ENCODE data around the gene PDLIM7.

The PDLIM7 gene

GRCh38 chr5:177484902-177485549 is 12.4 kb downstream of the PDLIM7 start:
- TF ChIP-seq FOXM1 (IDR thresholded peaks at IDR 0.05; ENCODE audit: borderline replicate concordance, low read depth) (no peak), USF1 (IDR thresholded peaks at IDR 0.05) (no peak), EP300 (IDR thresholded peaks at IDR 0.05; ENCODE audit: borderline replicate concordance) (no peak), REST (IDR thresholded peaks at IDR 0.05; ENCODE audit: low read depth) (no peak), EGR1 (IDR thresholded peaks at IDR 0.05) (no peak), TEAD4 (IDR thresholded peaks at IDR 0.05) (no peak), CREB1 (IDR thresholded peaks at IDR 0.05; ENCODE audit: low read depth) (no peak), RAD21 (IDR thresholded peaks at IDR 0.05; ENCODE audit: low read depth) (no peak), TAF1 (IDR thresholded peaks at IDR 0.05; ENCODE audit: low read depth) (no peak), MAX (IDR thresholded peaks at IDR 0.05) (no peak), NFIC (IDR thresholded peaks at IDR 0.05) (no peak), ZBTB7A (IDR thresholded peaks at IDR 0.05; ENCODE audit: low read depth) (no peak), YY1 (IDR thresholded peaks at IDR 0.05; ENCODE audit: low read depth) (no peak), CEBPB (IDR thresholded peaks at IDR 0.05) (no peak), TCF12 (IDR thresholded peaks at IDR 0.05; ENCODE audit: low read depth) (no peak)

- no peak for TF ChIP-seq FOXM1 (IDR thresholded peaks at IDR 0.05; ENCODE audit: borderline replicate concordance, low read depth)
- no peak for TF ChIP-seq RAD21 (IDR thresholded peaks at IDR 0.05; ENCODE audit: low read depth)
- no peak for TF ChIP-seq TEAD4 (IDR thresholded peaks at IDR 0.05)
- no peak for TF ChIP-seq CEBPB (IDR thresholded peaks at IDR 0.05)
- TF ChIP-seq TCF12 (IDR thresholded peaks at IDR 0.05; ENCODE audit: low read depth): no peak
- no peak for TF ChIP-seq REST (IDR thresholded peaks at IDR 0.05; ENCODE audit: low read depth)
- TF ChIP-seq TAF1 (IDR thresholded peaks at IDR 0.05; ENCODE audit: low read depth): no peak
- no peak for TF ChIP-seq CREB1 (IDR thresholded peaks at IDR 0.05; ENCODE audit: low read depth)
- no peak for TF ChIP-seq USF1 (IDR thresholded peaks at IDR 0.05)
- no peak for TF ChIP-seq MAX (IDR thresholded peaks at IDR 0.05)
- no peak for TF ChIP-seq EP300 (IDR thresholded peaks at IDR 0.05; ENCODE audit: borderline replicate concordance)
These were observed 13.2 kb downstream of the PDLIM7 start for GRCh38 chr5:177483994-177484901.

GRCh38 chr5:177483042-177483441 is 14.4 kb downstream of the PDLIM7 start:
- TF ChIP-seq EGR1 (IDR thresholded peaks at IDR 0.05): no peak
- TF ChIP-seq USF1 (IDR thresholded peaks at IDR 0.05): no peak
- TF ChIP-seq TAF1 (IDR thresholded peaks at IDR 0.05; ENCODE audit: low read depth): no peak
- TF ChIP-seq CEBPB (IDR thresholded peaks at IDR 0.05): no peak
- TF ChIP-seq CREB1 (IDR thresholded peaks at IDR 0.05; ENCODE audit: low read depth): no peak
- no peak for TF ChIP-seq MAX (IDR thresholded peaks at IDR 0.05)
- no peak for TF ChIP-seq TEAD4 (IDR thresholded peaks at IDR 0.05)
- TF ChIP-seq FOXM1 (IDR thresholded peaks at IDR 0.05; ENCODE audit: borderline replicate concordance, low read depth): no peak
- no peak for TF ChIP-seq REST (IDR thresholded peaks at IDR 0.05; ENCODE audit: low read depth)
- TF ChIP-seq YY1 (IDR thresholded peaks at IDR 0.05; ENCODE audit: low read depth): no peak
- no peak for TF ChIP-seq RAD21 (IDR thresholded peaks at IDR 0.05; ENCODE audit: low read depth)
- TF ChIP-seq TCF12 (IDR thresholded peaks at IDR 0.05; ENCODE audit: low read depth): no peak
- no peak for TF ChIP-seq ZBTB7A (IDR thresholded peaks at IDR 0.05; ENCODE audit: low read depth)
- no peak for TF ChIP-seq EP300 (IDR thresholded peaks at IDR 0.05; ENCODE audit: borderline replicate concordance)
- TF ChIP-seq NFIC (IDR thresholded peaks at IDR 0.05): no peak
